HepG2 (cell line): ENCODE results near the gene URB1. TPM values are rescaled to one million over a fixed set of nuclear protein-coding genes. Genes with fewer than 3 reads are reported as not detected.
"Not testable (repeated sequence)": the region's sequence is repeated elsewhere in the genome, so short reads cannot be mapped to it uniquely, and the experiment has no call there.

Experiments
- ATAC-seq: fragments of 200-7000 bp; cut with Tn5 transposase; 3 replicates; pipeline ENCODE4 v1.9.1; 2020; ENCODE audit warnings: mild to moderate bottlenecking, moderate library complexity
- BruUV-seq: library from RNA; stranded (reverse); fragments of 400-500 nt; replicated peaks from 2 replicates; lab custom pipeline; 2021; lab: Mats Ljungman, UMichigan
- CTCF ChIA-PET: fragments of 300-600 bp; formaldehyde crosslinking; extraction: SDS; loops from one replicate; lab custom pipeline; 2021; ENCODE audit warnings: low total read pairs, inconsistent platforms, low intra/inter-chr PET ratio; lab: Yijun Ruan, JAX
- POLR2A ChIA-PET: fragments of 350-600 bp; sonication (Branson Sonifier 250); formaldehyde crosslinking; loops from one replicate; lab custom pipeline; 2020; ENCODE audit warnings: antibody characterized with exemption, inconsistent platforms; lab: Yijun Ruan, JAX
- DNase-seq: peaks from one replicate; pipeline ENCODE4 v3.0.0-alpha.2; 2015; ENCODE audit warnings: low spot score
- FAIRE-seq: peaks from 3 replicates; lab custom pipeline; 2011; peaks lifted over from hg19 to GRCh38; lab: Jason Lieb, UNC
- H2AFZ ChIP-seq: one replicate; pipeline ENCODE4 v1.6.1; 2011; ENCODE audit warnings: low read length, inconsistent platforms
- H3K27ac ChIP-seq: fragments of 300-600 bp; 3 replicates; pipeline ENCODE4 v1.8.0; 2011; ENCODE audit warnings: mixed run types, mild to moderate bottlenecking, mixed read lengths, low read length, inconsistent platforms; ENCODE audit not compliant: insufficient read depth; ENCODE audit errors: extremely low read length
- H3K27me3 ChIP-seq, 2 experiments: fragments of 200-600 bp in 1 of 2; 2 replicates in 1 of 2; 3 replicates in 1 of 2; pipeline versions ENCODE4 v1.6.0 to v1.8.0; 2011; ENCODE audit warnings: low read length in 2 of 2, mild to moderate bottlenecking in 2 of 2, moderate library complexity in 2 of 2, inconsistent platforms in 1 of 2; ENCODE audit not compliant: insufficient read depth in 2 of 2, control insufficient read depth in 1 of 2
- H3K36me3 ChIP-seq, 2 experiments: fragments of 200-600 bp in 1 of 2; replicated peaks in 1 of 2; 2 replicates in 1 of 2; 3 replicates in 1 of 2; pipeline versions ENCODE4 v1.5.1 to v1.8.0; 2011; ENCODE audit warnings: low read length in 2 of 2, inconsistent platforms in 1 of 2; ENCODE audit not compliant: insufficient read depth in 2 of 2, control insufficient read depth in 1 of 2
- H3K4me1 ChIP-seq: 2 replicates; pipeline ENCODE4 v1.5.1; 2012; ENCODE audit warnings: low read length, inconsistent platforms; ENCODE audit not compliant: insufficient read depth
- H3K4me2 ChIP-seq: 2 replicates; pipeline ENCODE4 v1.6.0; 2011; ENCODE audit warnings: low read depth, low read length, inconsistent platforms
- H3K4me3 ChIP-seq, 3 experiments: fragments of 200-600 bp in 1 of 3; sonication (generic), shearing (Covaris generic) in 1 of 3; replicated peaks in 1 of 3; 2 replicates each; pipeline ENCODE4 v1.5.1; 2011 to 2016; ENCODE audit warnings: low read length in 3 of 3, inconsistent platforms in 2 of 3, low read depth in 2 of 3, mild to moderate bottlenecking in 2 of 3, control low read depth in 1 of 3, mixed read lengths in 1 of 3; ENCODE audit not compliant: insufficient read depth in 1 of 3
- H3K79me2 ChIP-seq: one replicate; pipeline ENCODE4 v1.6.1; 2011; ENCODE audit warnings: low read length, inconsistent platforms; ENCODE audit not compliant: insufficient read depth
- H3K9ac ChIP-seq: 2 replicates; pipeline ENCODE4 v1.6.0; 2011; ENCODE audit warnings: mild to moderate bottlenecking, low read depth, low read length, inconsistent platforms; ENCODE audit not compliant: insufficient read depth
- H3K9me3 ChIP-seq: 2 replicates; pipeline ENCODE4 v1.5.1; 2012; ENCODE audit warnings: mild to moderate bottlenecking, low read length
- H4K20me1 ChIP-seq: 2 replicates; pipeline ENCODE4 v1.6.0; 2011; ENCODE audit warnings: inconsistent platforms, mild to moderate bottlenecking, low read length, moderate library complexity; ENCODE audit not compliant: insufficient read depth
- FOSL2 ChIP-seq: sonication (generic); formaldehyde crosslinking; IDR thresholded peaks from 2 replicates; pipeline ENCODE4 v1.4.0; 2020; ENCODE audit warnings: missing genetic modification reagents
- FOXA1 ChIP-seq, 2 experiments: fragments of 450-650 bp in 1 of 2; sonication (generic) in 1 of 2; formaldehyde crosslinking in 1 of 2; IDR thresholded peaks; 2 replicates each; pipeline versions ENCODE4 v1.4.0 to v1.6.1; 2016 to 2020; ENCODE audit warnings: missing genetic modification reagents in 1 of 2
- GFI1 ChIP-seq: sonication (generic); formaldehyde crosslinking; IDR thresholded peaks from 2 replicates; pipeline ENCODE4 v1.5.0; 2020; ENCODE audit warnings: missing genetic modification reagents, mild to moderate bottlenecking, borderline replicate concordance
- HNF4A ChIP-seq: sonication (generic); formaldehyde crosslinking; IDR thresholded peaks from 2 replicates; pipeline ENCODE4 v1.4.0; 2020; ENCODE audit warnings: missing genetic modification reagents
- NR2F1 ChIP-seq, 2 experiments: fragments of 450-650 bp in 1 of 2; formaldehyde crosslinking in 1 of 2; IDR thresholded peaks; 2 replicates each; pipeline versions ENCODE4 v1.5.0 to v1.6.1; 2016 to 2020; ENCODE audit warnings: mild to moderate bottlenecking in 1 of 2, missing compliant biosample characterization in 1 of 2, missing genetic modification reagents in 1 of 2, moderate library complexity in 1 of 2
- NR2F2 ChIP-seq: IDR thresholded peaks from 2 replicates; pipeline ENCODE4 v1.6.1; 2012; ENCODE audit warnings: low read depth, inconsistent platforms, borderline replicate concordance
- NR2F6 ChIP-seq, 2 experiments: IDR thresholded peaks; 2 replicates each; pipeline ENCODE4 v1.6.1; 2016; ENCODE audit warnings: antibody characterized with exemption in 1 of 2, mild to moderate bottlenecking in 1 of 2
- RARA ChIP-seq: IDR thresholded peaks from 2 replicates; pipeline ENCODE4 v1.6.1; 2016; ENCODE audit warnings: missing genetic modification reagents, missing compliant biosample characterization
- RXRA ChIP-seq: sonication (generic); formaldehyde crosslinking; IDR thresholded peaks from 2 replicates; pipeline ENCODE4 v1.5.1; 2020; ENCODE audit warnings: missing genetic modification reagents
- SALL1 ChIP-seq: sonication (generic); formaldehyde crosslinking; IDR thresholded peaks from 2 replicates; pipeline ENCODE4 v1.8.0; 2022; ENCODE audit warnings: mild to moderate bottlenecking, missing genetic modification reagents
- SIX1 ChIP-seq: sonication (generic); formaldehyde crosslinking; IDR thresholded peaks from 2 replicates; pipeline ENCODE4 v1.4.0; 2020; ENCODE audit warnings: missing genetic modification reagents, borderline replicate concordance
- WGBS: methylation state at CpG from one replicate; pipeline ENCODE4 v1.1.6; 2017; ENCODE audit warnings: low lambda C conversion rate; 5-methylcytosine and 5-hydroxymethylcytosine counted together
- in situ Hi-C: cut with HindIII; loops from 2 replicates; pipeline ENCODE4 v1.10.0; 2017; ENCODE audit warnings: low pct_unique_long_range_greater_than_20kb; ENCODE audit not compliant: extremely low pct_ligation_motif_present
- intact Hi-C: fragments of 100-400 bp; cut with micrococcal nuclease; formaldehyde crosslinking; loops from one replicate; pipeline ENCODE4 v1.10.0; 2022; ENCODE audit not compliant: unreplicated experiment
- polyA plus RNA-seq, 8 experiments: library from polyadenylated mRNA; depleted of rRNA in 3 of 8; stranded (reverse) in 7 of 8; unstranded in 1 of 8; fragments of >200 nt; fragmentation: Illumina TruSeq in 4 of 8; extraction: Trizol in 4 of 8; gene quantifications; 2 replicates each; pipeline versions ENCODE4 v1.2.1 to v1.2.3, GENCODE V29; 2011 to 2016; ENCODE audit warnings: low read depth in 4 of 8, missing spikeins in 1 of 8, mixed read lengths in 1 of 8; ENCODE audit not compliant: insufficient read depth in 1 of 8
- total RNA-seq, 5 experiments: library from RNA; depleted of rRNA; stranded (reverse); fragments of >200 nt; fragmentation: Illumina TruSeq; extraction: Trizol; gene quantifications; 2 replicates each; pipeline ENCODE4 v1.2.3, GENCODE V29; 2016; ENCODE audit warnings: low read depth in 1 of 5
- TF ChIP-seq, protein P1 (sequence below): sonication (generic); formaldehyde crosslinking; IDR thresholded peaks from 2 replicates; pipeline ENCODE4 v1.4.0; 2020; ENCODE audit warnings: missing genetic modification reagents, mild to moderate bottlenecking, borderline replicate concordance
- TF ChIP-seq, protein P2 (sequence below): sonication (generic); formaldehyde crosslinking; IDR thresholded peaks from 2 replicates; pipeline ENCODE4 v1.5.0; 2020; ENCODE audit warnings: mild to moderate bottlenecking, missing genetic modification reagents

URB1 gene
- total and polyA plus RNA-seq, 2 of the 13 experiments (the other 11 are each of a cell fraction or from before 2014, with no cell fraction given), result 4.5 to 16.7 TPM

DNA sequence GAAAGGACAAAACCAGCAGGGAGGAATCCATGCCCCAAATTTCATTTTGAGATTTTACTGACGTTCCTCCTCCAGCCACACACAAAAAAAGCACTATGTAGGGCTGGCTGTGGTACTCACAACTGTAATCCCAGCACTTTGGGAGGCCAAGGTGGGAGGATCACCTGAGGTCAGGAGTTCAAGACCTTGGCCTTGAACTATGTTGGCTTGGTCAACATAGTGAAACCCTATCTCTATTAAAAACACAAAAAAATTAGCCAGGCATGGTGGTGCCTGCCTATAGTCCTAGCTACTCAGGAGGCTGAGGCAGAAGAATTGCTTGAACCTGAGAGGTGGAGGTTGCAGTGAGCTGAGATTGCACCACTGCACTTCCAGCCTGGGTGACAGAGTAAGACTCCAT, 23.9 kb downstream of the URB1 start:
- ATAC-seq; FAIRE-seq; H3K4me2 ChIP-seq; POLR2A ChIA-PET; BruUV-seq; H3K4me3 ChIP-seq; H3K9ac ChIP-seq; H3K27me3 ChIP-seq; H2AFZ ChIP-seq; in situ Hi-C loops; intact Hi-C loops; CTCF ChIA-PET; H3K9me3 ChIP-seq; H3K79me2 ChIP-seq; H4K20me1 ChIP-seq; TF ChIP-seq FOXA1 (IDR thresholded peaks at IDR 0.05): not testable (repeated sequence)
- TF ChIP-seq FOSL2 (peak; percentile 37; the same call in 1 of the 2 replicates), GFI1 (CRISPR knock-in tag) (0 out of 2 replicates have a peak, but pooled peaks have one; percentile 29), NR2F1 (CRISPR knock-in tag; IDR thresholded peaks at IDR 0.05) (peak; percentile 49 to 87; a peak in 3 of 4 replicates), HNF4A (CRISPR knock-in tag) (0 out of 2 replicates have a peak, but pooled peaks have one; percentile 6), RXRA (CRISPR knock-in tag) (peak; percentile 57; the same call in 1 of the 2 replicates), NR2F2 (peak; percentile 60; the same call in 1 of the 2 replicates), RARA (CRISPR knock-in tag) (peak; percentile 79), NR2F6 (IDR thresholded peaks at IDR 0.05) (peak; percentile 73), NR2F6 (CRISPR knock-in tag; IDR thresholded peaks at IDR 0.05) (peak; percentile 83), SIX1 (peak; percentile 76; the same call in 1 of the 2 replicates), FOXA1 (CRISPR knock-in tag; IDR thresholded peaks at IDR 0.05) (peak; percentile 9; the same call in 1 of the 2 replicates), SALL1 (CRISPR knock-in tag) (peak; percentile 47; the same call in 1 of the 2 replicates)
- TF ChIP-seq, protein P1, sequence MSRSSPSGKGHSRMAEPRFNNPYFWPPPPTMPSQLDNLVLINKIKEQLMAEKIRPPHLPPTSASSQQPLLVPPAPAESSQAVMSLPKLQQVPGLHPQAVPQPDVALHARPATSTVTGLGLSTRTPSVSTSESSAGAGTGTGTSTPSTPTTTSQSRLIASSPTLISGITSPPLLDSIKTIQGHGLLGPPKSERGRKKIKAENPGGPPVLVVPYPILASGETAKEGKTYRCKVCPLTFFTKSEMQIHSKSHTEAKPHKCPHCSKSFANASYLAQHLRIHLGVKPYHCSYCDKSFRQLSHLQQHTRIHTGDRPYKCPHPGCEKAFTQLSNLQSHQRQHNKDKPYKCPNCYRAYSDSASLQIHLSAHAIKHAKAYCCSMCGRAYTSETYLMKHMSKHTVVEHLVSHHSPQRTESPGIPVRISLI (CRISPR knock-in tag), result peak; percentile 48; the same call in 1 of the 2 replicates
- TF ChIP-seq, protein P2, sequence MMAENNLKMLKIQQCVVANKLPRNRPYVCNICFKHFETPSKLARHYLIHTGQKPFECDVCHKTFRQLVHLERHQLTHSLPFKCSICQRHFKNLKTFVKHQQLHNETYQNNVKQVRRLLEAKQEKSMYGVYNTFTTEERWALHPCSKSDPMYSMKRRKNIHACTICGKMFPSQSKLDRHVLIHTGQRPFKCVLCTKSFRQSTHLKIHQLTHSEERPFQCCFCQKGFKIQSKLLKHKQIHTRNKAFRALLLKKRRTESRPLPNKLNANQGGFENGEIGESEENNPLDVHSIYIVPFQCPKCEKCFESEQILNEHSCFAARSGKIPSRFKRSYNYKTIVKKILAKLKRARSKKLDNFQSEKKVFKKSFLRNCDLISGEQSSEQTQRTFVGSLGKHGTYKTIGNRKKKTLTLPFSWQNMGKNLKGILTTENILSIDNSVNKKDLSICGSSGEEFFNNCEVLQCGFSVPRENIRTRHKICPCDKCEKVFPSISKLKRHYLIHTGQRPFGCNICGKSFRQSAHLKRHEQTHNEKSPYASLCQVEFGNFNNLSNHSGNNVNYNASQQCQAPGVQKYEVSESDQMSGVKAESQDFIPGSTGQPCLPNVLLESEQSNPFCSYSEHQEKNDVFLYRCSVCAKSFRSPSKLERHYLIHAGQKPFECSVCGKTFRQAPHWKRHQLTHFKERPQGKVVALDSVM, result peak; percentile 80
- peaks cover 36% of the 10 kb centered on the region for H3K4me1 ChIP-seq
- DNase-seq, result peak; percentile 23
- peak overlapping the region; percentile 4 for H3K27ac ChIP-seq
- peaks cover 30 to 74% of the 10 kb centered on the region in 2 experiments for H3K36me3 ChIP-seq
- 59% methylated on average over 1 of the region's 1 CpG for WGBS
